ENCODE measurements around the gene MADCAM1. TPM values are rescaled to one million over a fixed set of nuclear protein-coding genes. Genes with fewer than 3 reads are reported as not detected.

The MADCAM1 gene
- total RNA-seq, 6 donors from 2014 or later: 0.63 to 3.1 (median 1.1) TPM; not detected in 2

DNA sequence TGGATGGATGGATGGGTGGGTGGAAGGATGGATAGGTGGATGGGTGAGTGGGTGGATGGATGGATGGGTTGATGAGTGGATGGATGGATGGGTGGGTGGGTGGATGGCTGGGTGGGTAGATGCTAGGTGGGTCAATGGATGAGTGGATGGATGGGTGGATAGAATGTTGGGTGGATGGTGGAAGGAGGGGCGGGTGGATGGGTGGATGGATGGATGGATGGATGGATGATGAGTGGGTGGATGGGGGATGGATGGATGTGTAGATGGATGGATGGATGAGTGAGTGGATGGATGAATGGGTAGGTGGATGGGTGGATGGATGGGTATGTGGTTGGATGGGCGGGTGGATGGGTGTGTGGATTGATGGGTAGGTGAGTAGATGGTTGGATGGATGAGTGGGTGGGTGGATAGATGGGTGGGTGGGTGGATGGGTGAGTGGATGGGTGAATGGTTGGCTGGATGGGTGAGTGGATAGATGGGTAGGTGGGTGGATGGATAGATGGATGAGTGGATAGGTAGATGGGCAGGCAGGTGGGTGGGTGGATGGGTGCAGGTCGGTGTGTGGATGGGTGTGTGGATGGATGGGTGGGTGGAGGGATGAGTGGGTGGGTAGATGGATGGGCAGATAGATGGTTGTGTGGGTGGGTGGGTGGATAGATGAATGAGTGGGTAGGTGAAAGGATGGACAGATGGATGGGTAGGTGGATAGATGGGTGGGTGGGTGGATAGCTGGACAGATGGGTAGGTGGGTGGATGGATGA lies 31.1 kb upstream of the MADCAM1 start:
- TF ChIP-seq POLR2A (IDR thresholded peaks at IDR 0.05) (no peak), EP300 (IDR thresholded peaks at IDR 0.05) (no peak), POLR2AphosphoS5 (IDR thresholded peaks at IDR 0.05) (no peak)
- TF ChIP-seq, protein P1, sequence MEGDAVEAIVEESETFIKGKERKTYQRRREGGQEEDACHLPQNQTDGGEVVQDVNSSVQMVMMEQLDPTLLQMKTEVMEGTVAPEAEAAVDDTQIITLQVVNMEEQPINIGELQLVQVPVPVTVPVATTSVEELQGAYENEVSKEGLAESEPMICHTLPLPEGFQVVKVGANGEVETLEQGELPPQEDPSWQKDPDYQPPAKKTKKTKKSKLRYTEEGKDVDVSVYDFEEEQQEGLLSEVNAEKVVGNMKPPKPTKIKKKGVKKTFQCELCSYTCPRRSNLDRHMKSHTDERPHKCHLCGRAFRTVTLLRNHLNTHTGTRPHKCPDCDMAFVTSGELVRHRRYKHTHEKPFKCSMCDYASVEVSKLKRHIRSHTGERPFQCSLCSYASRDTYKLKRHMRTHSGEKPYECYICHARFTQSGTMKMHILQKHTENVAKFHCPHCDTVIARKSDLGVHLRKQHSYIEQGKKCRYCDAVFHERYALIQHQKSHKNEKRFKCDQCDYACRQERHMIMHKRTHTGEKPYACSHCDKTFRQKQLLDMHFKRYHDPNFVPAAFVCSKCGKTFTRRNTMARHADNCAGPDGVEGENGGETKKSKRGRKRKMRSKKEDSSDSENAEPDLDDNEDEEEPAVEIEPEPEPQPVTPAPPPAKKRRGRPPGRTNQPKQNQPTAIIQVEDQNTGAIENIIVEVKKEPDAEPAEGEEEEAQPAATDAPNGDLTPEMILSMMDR (IDR thresholded peaks at IDR 0.05): no peak
- 94 to 95% methylated on average over 3 of the region's 3 CpGs for WGBS, 2 donors
- DNase-seq: no peak
- Histone ChIP-seq H3K27ac (no peak overlapping the region), H3K4me1 (peaks cover 9 to 17% (median 12%) of the 10 kb centered on the region in 4 donors), H3K4me3 (no peak overlapping the region), H3K36me3 (no peaks in the 10 kb centered on the region), H3K27me3 (peaks cover 0 to 16% (median 5%) of the 10 kb centered on the region in 4 donors), H3K9me3 (no peaks in the 10 kb centered on the region)
- ATAC-seq (ENCODE audit: low FRiP score in 2 of 2): no peak

DNA sequence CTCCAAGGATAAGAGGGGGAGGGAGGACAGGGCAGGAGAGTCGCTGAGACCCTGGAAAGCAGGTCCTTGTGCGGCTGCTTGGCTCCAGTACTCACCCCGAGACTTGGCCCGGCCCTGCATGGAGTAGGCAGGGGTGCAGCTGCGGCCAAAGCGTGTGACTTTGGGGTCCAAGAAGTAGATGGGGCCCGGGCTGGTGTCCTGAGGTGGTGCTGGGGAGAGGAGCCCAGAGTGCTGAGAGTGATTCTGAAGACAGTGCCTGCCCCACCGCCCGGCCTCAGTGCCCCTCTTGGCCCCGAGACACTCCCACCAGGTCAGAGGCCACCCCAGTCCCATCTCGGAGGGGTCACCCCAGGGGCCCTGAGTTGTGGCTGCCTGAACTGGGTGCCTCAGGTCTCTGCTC lies 28.7 kb upstream of the MADCAM1 start:
- Histone ChIP-seq H3K36me3 (no peaks in the 10 kb centered on the region), H3K4me3 (no peak overlapping the region), H3K27ac (no peak overlapping the region), H3K27me3 (no peaks in the 10 kb centered on the region), H3K9me3 (no peaks in the 10 kb centered on the region), H3K4me1 (no peaks in the 10 kb centered on the region)
- DNase-seq: peak in 1 of 2 donors; percentile 70
- ATAC-seq (ENCODE audit: low FRiP score in 2 of 2): peak in 1 of 2 donors; percentile 8
- no peak for TF ChIP-seq EP300 (IDR thresholded peaks at IDR 0.05)
- TF ChIP-seq POLR2AphosphoS5 (IDR thresholded peaks at IDR 0.05): no peak
- no peak for TF ChIP-seq POLR2A (IDR thresholded peaks at IDR 0.05)
- TF ChIP-seq, protein P1 (IDR thresholded peaks at IDR 0.05): no peak
- 79 to 85% methylated on average over 11 of the region's 11 CpGs for WGBS, 2 donors

- ATAC-seq (ENCODE audit: low FRiP score in 2 of 2): no peak
- DNase-seq: peak in 1 of 2 donors; percentile 57
- no peaks in the 10 kb centered on the region for H3K4me1 ChIP-seq
- 76 to 86% methylated on average over 10 to 26 of the region's 27 CpGs for WGBS, 2 donors
- no peak overlapping the region for H3K27ac ChIP-seq
- no peak overlapping the region for H3K4me3 ChIP-seq
- H3K27me3 ChIP-seq: no peaks in the 10 kb centered on the region
- TF ChIP-seq POLR2AphosphoS5 (IDR thresholded peaks at IDR 0.05): no peak
- no peak for TF ChIP-seq EP300 (IDR thresholded peaks at IDR 0.05)
- TF ChIP-seq, protein P1 (IDR thresholded peaks at IDR 0.05): no peak
- no peak for TF ChIP-seq POLR2A (IDR thresholded peaks at IDR 0.05)
- no peaks in the 10 kb centered on the region for H3K36me3 ChIP-seq
- H3K9me3 ChIP-seq: no peaks in the 10 kb centered on the region
Observed at GRCh38 chr19:468587-469256, 27.6 kb upstream of the MADCAM1 start.

DNA sequence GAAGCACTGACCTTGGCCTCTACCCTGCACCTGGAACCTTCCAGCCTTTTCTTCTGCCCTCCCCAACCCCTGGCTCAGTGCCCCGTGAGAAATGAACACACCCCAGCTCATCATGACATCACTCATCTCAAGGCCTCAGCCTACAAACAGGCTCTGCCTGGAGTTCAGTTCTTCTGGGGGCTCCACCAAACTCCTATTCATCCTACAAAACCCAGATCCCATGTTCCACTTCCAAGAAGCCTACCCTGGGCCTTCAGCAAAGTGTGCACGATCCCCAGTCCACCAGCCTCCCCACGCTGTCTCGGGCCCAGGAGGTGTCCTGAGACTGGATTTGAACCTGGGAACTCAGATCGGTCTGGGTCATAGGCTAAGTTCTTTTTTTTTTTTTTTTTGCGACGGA lies 26.5 kb upstream of the MADCAM1 start:
- TF ChIP-seq POLR2A (IDR thresholded peaks at IDR 0.05) (no peak), POLR2AphosphoS5 (IDR thresholded peaks at IDR 0.05) (no peak), EP300 (IDR thresholded peaks at IDR 0.05) (no peak)
- TF ChIP-seq, protein P1 (IDR thresholded peaks at IDR 0.05): no peak

More for the DNA sequence above, 26.5 kb upstream of the MADCAM1 start:
- H3K27ac ChIP-seq: no peak overlapping the region
- 85 to 90% methylated on average over 7 of the region's 7 CpGs for WGBS, 2 donors
- H3K9me3 ChIP-seq: no peaks in the 10 kb centered on the region
- no peaks in the 10 kb centered on the region for H3K36me3 ChIP-seq
- peaks cover 0 to 5% (median 3%) of the 10 kb centered on the region in 4 donors for H3K4me1 ChIP-seq
- no peaks in the 10 kb centered on the region for H3K27me3 ChIP-seq
- ATAC-seq (ENCODE audit: low FRiP score in 2 of 2): no peak
- H3K4me3 ChIP-seq: no peak overlapping the region
- DNase-seq: no peak
